ENCODE results near the gene MINDY3.

Gene MINDY3

GRCh38 chr10:15815242-15815885 lies 44.9 kb downstream of the MINDY3 start (continued):
- no peak for TF ChIP-seq ZNF692 (tag by site-specific recombination; IDR thresholded peaks at IDR 0.05)
- no peak for TF ChIP-seq KLF9 (tag by site-specific recombination; IDR thresholded peaks at IDR 0.05; ENCODE audit: low read depth)
- TF ChIP-seq ZNF621 (tag by site-specific recombination; IDR thresholded peaks at IDR 0.05): no peak
- TF ChIP-seq ZNF629 (tag by site-specific recombination; IDR thresholded peaks at IDR 0.05): peak; percentile 40; the same call in 1 of the 2 replicates
- TF ChIP-seq ZFHX2 (tag by site-specific recombination; conservative IDR thresholded peaks at IDR 0.05): no peak
- TF ChIP-seq KLF10 (tag by site-specific recombination; IDR thresholded peaks at IDR 0.05): peak; percentile 17; the same call in 1 of the 2 replicates
- no peak for TF ChIP-seq ZSCAN16 (tag by site-specific recombination; IDR thresholded peaks at IDR 0.05)
- no peak for TF ChIP-seq ZNF274 (IDR thresholded peaks at IDR 0.05; ENCODE audit: low read length)
- TF ChIP-seq ZNF274 (tag by site-specific recombination; IDR thresholded peaks at IDR 0.05; ENCODE audit: borderline replicate concordance): no peak
- 0 out of 2 replicates have a peak, but pooled peaks have one; percentile 30 for TF ChIP-seq HIC1 (tag by site-specific recombination; IDR thresholded peaks at IDR 0.05)
- no peak for TF ChIP-seq ZNF660 (tag by site-specific recombination; IDR thresholded peaks at IDR 0.05)
- no peak for TF ChIP-seq ZNF704 (tag by site-specific recombination; IDR thresholded peaks at IDR 0.05)
- no peak for TF ChIP-seq ZNF658 (tag by site-specific recombination; IDR thresholded peaks at IDR 0.05)
- TF ChIP-seq ZSCAN30 (tag by site-specific recombination; IDR thresholded peaks at IDR 0.05): no peak
- TF ChIP-seq ZNF792 (tag by site-specific recombination; IDR thresholded peaks at IDR 0.05): no peak
- no peak for TF ChIP-seq SETDB1 (IDR thresholded peaks at IDR 0.05; ENCODE audit: insufficient read length, low read length)
- TF ChIP-seq KLF16 (tag by site-specific recombination; IDR thresholded peaks at IDR 0.05): no peak
- TF ChIP-seq ZNF112 (tag by site-specific recombination; IDR thresholded peaks at IDR 0.05): no peak
- peak; percentile 83; the same call in 1 of the 2 replicates for TF ChIP-seq MZF1 (tag by site-specific recombination; IDR thresholded peaks at IDR 0.05; ENCODE audit: borderline replicate concordance)
- TF ChIP-seq ZNF184 (tag by site-specific recombination; IDR thresholded peaks at IDR 0.05): no peak
- no peak for TF ChIP-seq ZNF202 (tag by site-specific recombination; IDR thresholded peaks at IDR 0.05; ENCODE audit: borderline replicate concordance)
- TF ChIP-seq YY1 (tag by site-specific recombination; IDR thresholded peaks at IDR 0.05): no peak
- TF ChIP-seq ZNF335 (tag by site-specific recombination; conservative IDR thresholded peaks at IDR 0.05): no peak
- no peak for TF ChIP-seq ZNF529 (tag by site-specific recombination; IDR thresholded peaks at IDR 0.05; ENCODE audit: insufficient replicate concordance)
- no peak for TF ChIP-seq EGR2 (tag by site-specific recombination; IDR thresholded peaks at IDR 0.05; ENCODE audit: low read depth)
- no peak for TF ChIP-seq ZNF280C (tag by site-specific recombination; IDR thresholded peaks at IDR 0.05)
- TF ChIP-seq ZNF121 (tag by site-specific recombination; IDR thresholded peaks at IDR 0.05): no peak
- TF ChIP-seq ZNF645 (tag by site-specific recombination; IDR thresholded peaks at IDR 0.05): no peak
- TF ChIP-seq ZNF791 (tag by site-specific recombination; IDR thresholded peaks at IDR 0.05): no peak
- TF ChIP-seq AEBP2 (tag by site-specific recombination; IDR thresholded peaks at IDR 0.05; ENCODE audit: borderline replicate concordance): no peak

Data from HEK293 (cell line).